ENCODE data around the gene C1orf21.

Gene C1orf21

DNA sequence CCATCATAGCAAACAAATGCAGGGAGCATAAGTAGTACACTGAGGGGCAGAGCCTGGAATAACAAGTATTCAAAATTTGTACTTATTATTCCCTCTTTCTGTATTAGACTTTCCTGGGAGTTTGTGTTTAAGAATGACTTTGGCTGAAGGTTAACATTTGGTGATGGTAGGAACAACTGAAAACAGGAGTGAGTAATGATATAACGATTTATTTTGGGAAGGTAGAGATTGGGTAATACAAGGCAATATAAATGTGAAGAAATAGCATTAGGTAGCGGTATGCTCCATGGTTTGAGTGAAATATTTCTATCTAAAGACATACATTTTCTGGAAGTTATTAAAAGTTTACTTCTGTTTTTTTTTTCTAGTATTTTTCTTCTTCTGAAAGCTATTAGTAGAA is 18.5 kb upstream of the C1orf21 start:
- TF ChIP-seq, protein P1, sequence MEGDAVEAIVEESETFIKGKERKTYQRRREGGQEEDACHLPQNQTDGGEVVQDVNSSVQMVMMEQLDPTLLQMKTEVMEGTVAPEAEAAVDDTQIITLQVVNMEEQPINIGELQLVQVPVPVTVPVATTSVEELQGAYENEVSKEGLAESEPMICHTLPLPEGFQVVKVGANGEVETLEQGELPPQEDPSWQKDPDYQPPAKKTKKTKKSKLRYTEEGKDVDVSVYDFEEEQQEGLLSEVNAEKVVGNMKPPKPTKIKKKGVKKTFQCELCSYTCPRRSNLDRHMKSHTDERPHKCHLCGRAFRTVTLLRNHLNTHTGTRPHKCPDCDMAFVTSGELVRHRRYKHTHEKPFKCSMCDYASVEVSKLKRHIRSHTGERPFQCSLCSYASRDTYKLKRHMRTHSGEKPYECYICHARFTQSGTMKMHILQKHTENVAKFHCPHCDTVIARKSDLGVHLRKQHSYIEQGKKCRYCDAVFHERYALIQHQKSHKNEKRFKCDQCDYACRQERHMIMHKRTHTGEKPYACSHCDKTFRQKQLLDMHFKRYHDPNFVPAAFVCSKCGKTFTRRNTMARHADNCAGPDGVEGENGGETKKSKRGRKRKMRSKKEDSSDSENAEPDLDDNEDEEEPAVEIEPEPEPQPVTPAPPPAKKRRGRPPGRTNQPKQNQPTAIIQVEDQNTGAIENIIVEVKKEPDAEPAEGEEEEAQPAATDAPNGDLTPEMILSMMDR (IDR thresholded peaks at IDR 0.05; ENCODE audit: control insufficient read depth, insufficient read depth, low read depth, low read length, missing control alignments): no peak
- no peak for DNase-seq (ENCODE audit: low read depth)
- no peak overlapping the region for H3K4me3 ChIP-seq (ENCODE audit: control insufficient read depth, low read depth, low read length)

DNA sequence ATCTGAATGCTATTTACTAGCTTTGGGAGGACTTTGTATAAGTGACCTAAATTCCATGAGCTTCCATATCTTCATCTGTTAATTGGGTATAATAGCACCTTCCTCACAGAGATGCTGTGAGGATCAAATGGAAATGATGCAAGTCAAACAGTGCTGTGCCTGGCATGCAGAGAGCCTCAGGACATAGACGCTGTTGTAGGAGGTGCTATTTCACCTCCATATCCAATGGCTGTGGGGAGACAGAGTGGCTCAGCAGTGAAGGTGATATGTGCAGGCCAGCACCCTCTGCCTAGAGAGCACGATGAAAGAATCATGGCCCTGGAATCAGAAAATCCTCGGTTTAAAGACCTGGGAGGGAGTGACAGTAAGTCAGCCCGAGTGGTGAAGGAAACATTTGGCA is 16.0 kb upstream of the C1orf21 start:
- no peak for DNase-seq (ENCODE audit: low read depth)
- TF ChIP-seq, protein P1 (IDR thresholded peaks at IDR 0.05; ENCODE audit: control insufficient read depth, insufficient read depth, low read depth, low read length, missing control alignments): no peak
- no peak overlapping the region for H3K4me3 ChIP-seq (ENCODE audit: control insufficient read depth, low read depth, low read length)

DNA sequence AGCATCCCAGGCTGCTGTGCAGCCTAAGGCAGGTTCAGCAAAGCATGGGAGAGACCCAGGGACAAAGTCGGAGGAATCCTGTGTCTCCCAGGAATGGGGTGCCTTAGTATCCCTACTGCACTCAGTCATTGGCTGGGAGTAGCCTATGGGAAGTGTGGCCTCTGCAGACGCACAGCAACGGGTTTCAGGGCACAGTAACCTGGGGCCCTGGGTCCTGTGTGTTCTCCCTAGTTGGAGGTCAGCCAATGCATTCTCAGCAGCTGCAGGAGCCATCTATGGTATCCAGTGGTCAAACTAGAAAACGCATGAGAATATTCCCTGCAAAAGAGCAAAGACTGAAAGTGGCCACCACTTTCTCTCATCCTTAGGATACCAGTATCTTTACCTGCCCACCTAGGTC is 13.7 kb upstream of the C1orf21 start:
- H3K4me3 ChIP-seq (ENCODE audit: control insufficient read depth, low read depth, low read length): no peak overlapping the region
- no peak for DNase-seq (ENCODE audit: low read depth)
- TF ChIP-seq, protein P1 (IDR thresholded peaks at IDR 0.05; ENCODE audit: control insufficient read depth, insufficient read depth, low read depth, low read length, missing control alignments): no peak

DNA sequence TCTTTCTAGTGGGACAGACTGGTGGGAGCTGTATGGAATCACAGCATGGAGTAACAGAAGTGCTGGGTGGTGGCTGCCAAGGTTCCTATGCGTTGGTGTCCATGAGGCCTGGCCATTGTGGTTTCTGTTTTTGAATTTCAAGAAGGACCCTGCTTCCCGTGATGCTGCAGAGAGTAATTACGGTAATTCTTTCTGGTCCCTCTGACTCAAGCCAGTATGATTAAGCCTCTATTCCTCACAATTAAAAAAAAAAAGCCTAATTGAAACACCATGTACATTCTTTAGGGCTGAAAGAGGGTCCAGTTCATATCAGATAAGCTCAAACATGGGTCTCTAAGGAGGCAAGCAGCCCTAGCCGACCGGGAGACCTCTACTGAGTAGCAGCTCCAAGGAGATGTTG is 10.5 kb upstream of the C1orf21 start:
- TF ChIP-seq, protein P1 (IDR thresholded peaks at IDR 0.05; ENCODE audit: control insufficient read depth, insufficient read depth, low read depth, low read length, missing control alignments): no peak
- no peak for DNase-seq (ENCODE audit: low read depth)
- H3K4me3 ChIP-seq (ENCODE audit: control insufficient read depth, low read depth, low read length): no peak overlapping the region

DNA sequence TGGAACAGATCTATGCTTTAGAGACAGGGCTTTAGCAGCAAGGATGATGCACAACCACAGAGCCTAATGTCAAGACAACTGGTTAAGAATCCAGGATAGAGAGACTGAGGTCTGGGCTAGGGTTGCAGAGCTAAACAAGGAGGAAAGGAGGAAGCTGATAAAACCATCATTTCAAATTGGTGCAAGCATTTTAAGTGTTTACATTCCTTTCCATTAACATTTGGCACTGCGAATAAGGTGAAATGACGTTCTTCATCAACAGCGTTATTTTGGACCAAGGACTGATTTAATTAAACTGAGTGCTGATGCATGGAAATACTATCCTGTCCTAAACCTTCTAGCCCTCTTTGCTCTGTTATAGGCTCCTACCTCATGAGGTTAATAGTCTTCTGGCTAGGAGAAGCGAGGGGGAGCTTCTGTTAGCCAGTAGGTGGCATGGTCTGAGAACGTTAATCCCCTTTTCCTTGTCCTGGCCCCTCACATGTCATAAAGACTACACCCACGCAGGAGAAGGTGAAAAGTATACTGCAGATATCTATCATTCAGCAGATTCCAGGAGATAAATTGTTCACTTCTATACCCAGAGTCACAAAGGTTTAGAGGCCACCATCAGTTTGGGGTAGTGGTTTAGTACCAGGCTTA is 7.6 kb upstream of the C1orf21 start:
- no peak for DNase-seq (ENCODE audit: low read depth)
- TF ChIP-seq, protein P1 (IDR thresholded peaks at IDR 0.05; ENCODE audit: control insufficient read depth, insufficient read depth, low read depth, low read length, missing control alignments): no peak
- no peak overlapping the region for H3K4me3 ChIP-seq (ENCODE audit: control insufficient read depth, low read depth, low read length)

DNA sequence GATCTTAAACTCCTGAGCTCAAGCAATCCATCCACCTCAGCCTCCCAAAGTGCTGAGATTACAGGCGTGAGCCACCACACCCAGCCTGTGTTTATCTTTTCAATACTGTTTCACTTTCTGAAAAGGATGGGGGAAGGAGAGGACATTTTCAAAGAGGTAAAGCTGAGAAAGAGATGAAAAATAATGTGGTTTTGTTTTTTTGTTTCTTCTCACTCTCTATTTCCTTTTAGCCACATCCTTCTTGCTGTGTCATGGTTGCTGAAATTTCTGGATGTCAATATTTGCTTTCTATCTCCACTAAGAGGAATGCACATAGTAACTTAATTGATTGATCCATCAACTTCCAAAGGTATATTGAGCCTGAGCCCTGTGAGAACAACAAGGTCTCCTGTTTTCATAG is 6.4 kb upstream of the C1orf21 start:
- TF ChIP-seq, protein P1 (IDR thresholded peaks at IDR 0.05; ENCODE audit: control insufficient read depth, insufficient read depth, low read depth, low read length, missing control alignments): no peak
- DNase-seq (ENCODE audit: low read depth): no peak

More for the DNA sequence above, 6.4 kb upstream of the C1orf21 start:
- H3K4me3 ChIP-seq (ENCODE audit: control insufficient read depth, low read depth, low read length): no peak overlapping the region
